NCI-H2196 treated with DMSO at 0.1 percent for 48 hours (cell line): Measurements from ENCODE around the gene PELO.
"Not testable (repeated sequence)": the region's sequence is repeated elsewhere in the genome, so short reads cannot be mapped to it uniquely, and the experiment has no call there.

Source experiments
- DNase-seq: peaks from one replicate; lab custom pipeline; 2025; ENCODE audit not compliant: unreplicated experiment; lab: John Stamatoyannopoulos, UW

Gene PELO

GRCh38 chr5:52787600-52788504, at the start of gene PELO, which contains the start of gene ITGA1:
Gene PELO (plus strand): TSS chr5:52787916. CDS start chr5:52800395, 12,479 bp downstream.
Gene ITGA1 (plus strand): TSS chr5:52787916. CDS start chr5:52788354, 438 bp downstream.
- no peak for DNase-seq

- no peak for DNase-seq
Observed at GRCh38 chr5:52738095-52738506, 49.6 kb upstream of the PELO start.

- no peak for DNase-seq
Observed at GRCh38 chr5:52740007-52740406, 47.7 kb upstream of the PELO start.

- DNase-seq, result no peak
Observed at GRCh38 chr5:52743012-52743411, 44.7 kb upstream of the PELO start.

- no peak for DNase-seq
Observed at GRCh38 chr5:52743529-52743928, 44.2 kb upstream of the PELO start.

GRCh38 chr5:52743970-52744369, 43.7 kb upstream of the PELO start:
- no peak for DNase-seq

GRCh38 chr5:52744867-52745458, 42.8 kb upstream of the PELO start:
- not testable (repeated sequence) for DNase-seq

- DNase-seq, result no peak
Observed at GRCh38 chr5:52746539-52746938, 41.2 kb upstream of the PELO start.

- DNase-seq, result no peak
Observed at GRCh38 chr5:52748590-52748989, 39.1 kb upstream of the PELO start.

- no peak for DNase-seq
Observed at GRCh38 chr5:52749666-52750065, 38.0 kb upstream of the PELO start.

- DNase-seq, result no peak
Observed at GRCh38 chr5:52751137-52751536, 36.6 kb upstream of the PELO start.

GRCh38 chr5:52754051-52754450, 33.7 kb upstream of the PELO start:
- no peak for DNase-seq

- DNase-seq, result no peak
Observed at GRCh38 chr5:52757527-52757926, 30.2 kb upstream of the PELO start.

- DNase-seq, result no peak
Observed at GRCh38 chr5:52758014-52758413, 29.7 kb upstream of the PELO start.

GRCh38 chr5:52759331-52759730, 28.4 kb upstream of the PELO start:
- no peak for DNase-seq

- DNase-seq, result no peak
Observed at GRCh38 chr5:52760695-52761366, 26.9 kb upstream of the PELO start.

- no peak for DNase-seq
Observed at GRCh38 chr5:52767217-52767743, 20.4 kb upstream of the PELO start.

- DNase-seq, result no peak
Observed at GRCh38 chr5:52767766-52768480, 19.8 kb upstream of the PELO start.

GRCh38 chr5:52769061-52769460, 18.7 kb upstream of the PELO start:
- DNase-seq, result no peak

- DNase-seq, result no peak
Observed at GRCh38 chr5:52770287-52770939, 17.3 kb upstream of the PELO start.
